Skeletal muscle tissue (tissue), 4 donors: ENCODE measurements around the gene MC2R. TPM values are rescaled to one million over a fixed set of nuclear protein-coding genes. Genes with fewer than 3 reads are reported as not detected.

Experiments used
- H3K27ac ChIP-seq: one replicate; pipeline ENCODE4 v1.7.0; 2013; ENCODE audit warnings: mild to moderate bottlenecking, low read depth, low read length, inconsistent platforms
- H3K27me3 ChIP-seq, 3 donors: one replicate each; pipeline ENCODE4 v1.7.0; 2013; ENCODE audit warnings: low read length in 3 of 3; ENCODE audit not compliant: control insufficient read depth in 3 of 3, insufficient read depth in 3 of 3
- H3K36me3 ChIP-seq, 3 donors: one replicate each; pipeline ENCODE4 v1.7.0; 2013; ENCODE audit warnings: low read length in 3 of 3; ENCODE audit not compliant: control insufficient read depth in 3 of 3, insufficient read depth in 3 of 3
- H3K4me1 ChIP-seq, 3 donors: one replicate each; pipeline ENCODE4 v1.7.0; 2013; ENCODE audit warnings: low read length in 3 of 3, mild to moderate bottlenecking in 3 of 3; ENCODE audit not compliant: control insufficient read depth in 3 of 3, insufficient read depth in 3 of 3
- H3K4me3 ChIP-seq, 3 donors: one replicate each; pipeline ENCODE4 v1.7.0; 2013; ENCODE audit warnings: low read length in 3 of 3
- H3K9ac ChIP-seq, 3 donors: one replicate each; pipeline ENCODE4 v1.7.0; 2013; ENCODE audit warnings: low read length in 3 of 3, mild to moderate bottlenecking in 3 of 3, moderate library complexity in 2 of 3, low read depth in 1 of 3
- H3K9me3 ChIP-seq, 3 donors: one replicate each; pipeline ENCODE4 v1.7.0; 2013; ENCODE audit warnings: low read length in 3 of 3; ENCODE audit not compliant: control insufficient read depth in 3 of 3
- total RNA-seq: library from RNA; depleted of rRNA; stranded (reverse); fragments of >200 nt; gene quantifications from one replicate; pipeline ENCODE4 v1.2.3, GENCODE V29; 2014
- donor health status: Osteomylitis.

The MC2R gene
- total RNA-seq: not detected

- H3K27ac ChIP-seq: no peak within 1 kb of the TSS
- H3K4me3 ChIP-seq: no peak within 1 kb of the TSS
- H3K4me1 ChIP-seq: no peaks in the 10 kb centered on the region
- H3K36me3 ChIP-seq: no peaks in the 10 kb centered on the region
- no peaks in the 10 kb centered on the region for H3K27me3 ChIP-seq
- no peak within 1 kb of the TSS for H3K9ac ChIP-seq
- H3K9me3 ChIP-seq: peaks cover 0 to 2% (median 0%) of the 10 kb centered on the region in 3 donors
Observed at GRCh38 chr18:13915391-13915790, at the start of gene MC2R. TSS of gene MC2R (minus strand) at chr18:13915536. CDS start at chr18:13885518, 30,018 bp downstream.

DNA sequence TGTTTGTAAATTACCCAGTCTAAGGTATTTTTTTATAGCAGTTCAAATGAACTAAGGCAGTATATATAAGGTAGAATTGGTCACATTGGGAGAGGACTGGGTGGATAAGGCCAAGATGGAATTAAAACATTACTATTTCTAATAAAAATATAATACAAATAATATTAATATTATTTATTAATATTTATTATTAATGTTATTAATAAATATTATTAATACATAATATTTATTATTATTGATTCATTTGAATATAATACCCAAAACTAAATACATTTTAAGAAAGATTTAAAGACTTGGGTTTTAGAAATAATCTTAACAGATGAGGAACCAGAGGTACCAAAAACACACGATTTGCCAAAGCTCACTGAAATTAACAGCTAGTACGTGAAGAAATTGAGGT is 30.5 kb upstream of the MC2R start:
- Histone ChIP-seq H3K4me1 (no peaks in the 10 kb centered on the region), H3K27ac (no peak overlapping the region), H3K4me3 (no peak overlapping the region)

DNA sequence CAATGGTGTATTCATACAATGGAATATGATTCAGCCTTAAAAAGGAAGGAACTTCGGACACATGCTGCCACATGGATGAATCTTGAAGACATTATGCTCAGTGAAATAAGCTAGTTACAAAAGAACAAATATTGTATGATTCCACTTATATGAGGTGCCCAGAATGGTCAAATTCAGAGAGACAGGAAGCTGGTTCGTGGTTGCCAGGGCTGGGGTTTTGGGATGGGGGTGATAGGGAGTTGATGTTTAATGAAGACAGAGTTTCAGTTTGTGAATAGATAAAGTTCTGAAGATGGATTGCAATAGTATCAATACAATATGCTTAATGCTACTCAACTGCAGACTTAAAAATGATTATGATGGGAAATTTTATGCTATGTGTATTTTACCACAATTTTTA is 28.0 kb upstream of the MC2R start:
- Histone ChIP-seq H3K27me3 (no peaks in the 10 kb centered on the region), H3K36me3 (no peaks in the 10 kb centered on the region), H3K9me3 (peaks cover 0 to 2% (median 0%) of the 10 kb centered on the region in 3 donors), H3K4me1 (no peaks in the 10 kb centered on the region), H3K4me3 (no peak overlapping the region), H3K9ac (no peak overlapping the region), H3K27ac (no peak overlapping the region)

More for the DNA sequence above, 30.5 kb upstream of the MC2R start:
- Histone ChIP-seq H3K9me3 (peaks cover 0 to 4% (median 3%) of the 10 kb centered on the region in 3 donors), H3K27me3 (no peaks in the 10 kb centered on the region), H3K36me3 (no peaks in the 10 kb centered on the region), H3K9ac (no peak overlapping the region)

DNA sequence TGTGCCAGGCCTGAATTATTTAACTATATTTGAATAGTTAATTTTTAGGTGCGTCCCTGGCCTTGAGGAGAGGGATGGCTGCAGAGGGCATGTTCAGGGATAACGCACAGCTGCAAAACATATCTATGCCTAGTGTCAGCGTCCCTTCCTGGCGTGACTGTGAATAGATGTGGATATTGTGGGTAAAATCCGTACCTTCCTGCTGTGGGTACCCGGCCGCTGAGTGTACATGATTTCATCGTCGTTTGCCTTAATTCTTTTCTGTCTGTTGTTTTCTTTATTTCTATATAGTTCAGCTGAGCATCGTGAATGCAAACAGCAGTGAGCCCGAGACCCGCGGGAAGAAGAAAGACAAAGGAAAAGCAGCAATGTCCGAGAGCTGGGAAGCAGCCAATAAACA is 25.0 kb upstream of the MC2R start:
- Histone ChIP-seq H3K27ac (no peak overlapping the region), H3K9ac (no peak overlapping the region)

GRCh38 chr18:13934676-13935075 is 19.3 kb upstream of the MC2R start:
- no peak overlapping the region for H3K27ac ChIP-seq
- H3K36me3 ChIP-seq: no peaks in the 10 kb centered on the region
- H3K9me3 ChIP-seq: no peaks in the 10 kb centered on the region
- no peak overlapping the region for H3K9ac ChIP-seq
- H3K4me3 ChIP-seq: no peak overlapping the region
- H3K4me1 ChIP-seq: no peaks in the 10 kb centered on the region
- H3K27me3 ChIP-seq: no peaks in the 10 kb centered on the region

More for the DNA sequence above, 25.0 kb upstream of the MC2R start:
- no peaks in the 10 kb centered on the region for H3K4me1 ChIP-seq
- H3K36me3 ChIP-seq: no peaks in the 10 kb centered on the region
- H3K27me3 ChIP-seq: no peaks in the 10 kb centered on the region
- peaks cover 0 to 2% (median 0%) of the 10 kb centered on the region in 3 donors for H3K9me3 ChIP-seq
- no peak overlapping the region for H3K4me3 ChIP-seq

DNA sequence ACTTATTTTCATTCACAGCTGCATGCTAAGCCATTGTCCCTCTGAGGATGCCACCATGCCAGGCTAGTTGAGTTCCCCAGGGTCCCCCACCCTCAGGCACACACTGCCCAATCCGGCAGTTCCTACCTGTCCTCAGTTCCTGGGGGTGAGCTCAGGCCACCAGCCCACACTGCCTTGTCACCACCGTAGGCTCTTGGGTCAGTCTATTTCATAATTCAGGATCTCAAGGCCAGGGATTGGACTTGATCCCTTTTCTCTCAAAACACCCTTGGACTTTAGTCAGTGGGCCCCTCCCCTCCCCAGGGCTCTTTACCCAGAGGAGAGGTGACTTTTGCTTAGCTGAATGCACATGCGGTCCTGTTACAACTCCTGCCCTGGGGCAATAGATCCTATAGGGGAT is 18.7 kb upstream of the MC2R start:
- H3K27me3 ChIP-seq: no peaks in the 10 kb centered on the region
- H3K9ac ChIP-seq: no peak overlapping the region
- no peaks in the 10 kb centered on the region for H3K4me1 ChIP-seq
- peaks cover 0 to 4% (median 0%) of the 10 kb centered on the region in 3 donors for H3K9me3 ChIP-seq
- no peaks in the 10 kb centered on the region for H3K36me3 ChIP-seq
- H3K4me3 ChIP-seq: no peak overlapping the region
- no peak overlapping the region for H3K27ac ChIP-seq

GRCh38 chr18:13932285-13933025 is 17.1 kb upstream of the MC2R start:
- no peak overlapping the region for H3K4me3 ChIP-seq
- peaks cover 0 to 4% (median 4%) of the 10 kb centered on the region in 3 donors for H3K9me3 ChIP-seq
- H3K36me3 ChIP-seq: no peaks in the 10 kb centered on the region
- H3K27me3 ChIP-seq: no peaks in the 10 kb centered on the region
- H3K9ac ChIP-seq: no peak overlapping the region
- H3K27ac ChIP-seq: no peak overlapping the region
- H3K4me1 ChIP-seq: no peaks in the 10 kb centered on the region

DNA sequence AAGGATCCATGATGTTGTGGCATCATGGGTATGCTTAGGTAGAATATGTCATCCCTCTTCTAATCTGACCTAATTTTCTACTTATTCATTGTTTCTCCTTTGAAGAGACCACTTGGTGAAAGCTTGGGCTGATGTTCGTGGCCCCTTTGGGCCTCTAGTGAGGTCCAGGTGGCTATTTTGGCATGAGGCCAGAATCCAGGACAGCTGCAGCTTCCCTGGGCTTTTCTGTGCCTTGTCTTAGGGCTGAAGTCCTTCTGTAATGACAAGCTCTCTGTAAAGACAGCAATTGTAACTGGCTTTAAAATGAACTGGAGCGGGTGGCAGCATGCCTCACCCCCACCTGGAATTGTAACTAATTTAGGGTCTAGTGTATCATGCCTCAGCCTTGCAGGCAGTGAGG is 15.6 kb upstream of the MC2R start:
- Histone ChIP-seq H3K9me3 (peaks cover 0 to 4% (median 4%) of the 10 kb centered on the region in 3 donors), H3K9ac (no peak overlapping the region), H3K36me3 (no peaks in the 10 kb centered on the region), H3K27me3 (no peaks in the 10 kb centered on the region), H3K4me3 (no peak overlapping the region), H3K4me1 (no peaks in the 10 kb centered on the region), H3K27ac (no peak overlapping the region)

DNA sequence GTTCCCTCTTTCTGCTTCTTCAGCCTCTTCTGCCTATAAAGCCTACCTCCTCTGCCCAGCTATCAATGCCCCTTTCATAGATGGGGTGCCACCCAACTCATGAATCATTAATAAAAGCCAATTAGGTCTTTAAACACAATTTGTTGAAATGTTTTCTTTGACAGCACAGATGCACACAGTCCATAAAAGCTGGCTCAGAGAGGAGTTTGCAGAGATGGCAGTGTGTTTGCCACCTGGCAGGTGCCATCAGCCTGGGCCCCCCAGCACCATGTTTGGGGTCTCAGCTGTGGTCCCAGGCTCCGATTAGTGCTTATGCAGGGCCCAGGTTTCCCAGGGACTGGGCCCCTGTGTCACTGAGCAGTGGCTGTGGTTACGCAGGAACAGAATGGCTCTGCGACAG is 7.9 kb upstream of the MC2R start:
- Histone ChIP-seq H3K4me3 (no peak overlapping the region), H3K9me3 (no peaks in the 10 kb centered on the region), H3K36me3 (no peaks in the 10 kb centered on the region), H3K9ac (no peak overlapping the region), H3K4me1 (no peaks in the 10 kb centered on the region), H3K27me3 (peaks cover 0 to 8% (median 0%) of the 10 kb centered on the region in 3 donors), H3K27ac (no peak overlapping the region)

DNA sequence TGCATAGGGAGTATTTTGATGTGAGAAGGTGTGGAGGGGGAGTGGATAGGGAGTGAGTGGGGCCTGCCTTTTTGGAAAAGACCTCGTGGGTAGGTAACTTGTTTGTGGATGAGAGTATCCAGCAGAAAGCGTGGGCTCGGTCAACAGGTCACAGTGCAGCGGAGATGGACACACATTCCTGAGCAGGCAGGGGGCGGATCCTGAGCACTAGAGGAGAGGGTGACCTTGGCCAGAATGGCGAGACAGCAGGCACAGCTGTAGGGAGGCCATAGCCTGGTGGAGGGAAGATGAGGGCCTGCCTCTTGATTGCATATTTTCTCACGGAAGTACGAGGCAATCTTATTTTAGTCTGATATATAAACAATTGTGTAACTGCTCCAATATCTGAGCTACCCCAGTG is 3.6 kb upstream of the MC2R start:
- H3K27me3 ChIP-seq: peaks cover 0 to 5% (median 0%) of the 10 kb centered on the region in 3 donors
- no peaks in the 10 kb centered on the region for H3K36me3 ChIP-seq
- no peaks in the 10 kb centered on the region for H3K4me1 ChIP-seq
- no peak overlapping the region for H3K4me3 ChIP-seq
- peaks cover 0 to 2% (median 0%) of the 10 kb centered on the region in 3 donors for H3K9me3 ChIP-seq
- no peak overlapping the region for H3K9ac ChIP-seq
- H3K27ac ChIP-seq: no peak overlapping the region
